ENCODE results near the gene GRIP2. TPM values are rescaled to one million over a fixed set of nuclear protein-coding genes. Genes with fewer than 3 reads are reported as not detected.

The GRIP2 gene
- total RNA-seq, 1 experiment from 2014 or later = 4.5 TPM

GRCh38 chr3:14546041-14546440 lies 5.9 kb upstream of the GRIP2 start:
- BruUV-seq (replicated peaks) = no TSS peak
- Histone ChIP-seq H3K4me1 (peaks cover 9% of the 10 kb centered on the region), H3K27me3 (replicated peaks; ENCODE audit: control insufficient read depth, insufficient read depth, low read length) (no peaks in the 10 kb centered on the region), H3K36me3 (ENCODE audit: control insufficient read depth, insufficient read depth, low read length) (no peaks in the 10 kb centered on the region), H3K4me3 (ENCODE audit: low read depth, low read length) (no peak overlapping the region), H3K9me3 (no peaks in the 10 kb centered on the region)
- intact Hi-C loops (cut with micrococcal nuclease; ENCODE audit: unreplicated experiment) = loop anchor here (5.0 kb wide), 2 partner anchors 41 to 284 kb away; no protein-coding TSS in a partner anchor
- ChIA-PET CTCF (interaction anchor here (0.6 to 1.4 kb wide), 2 partner anchors 37 to 343 kb away, joined by 3 to 4 read pairs; no protein-coding TSS in a partner anchor), POLR2A (no interaction called here)
- no peak for DNase-seq
- no peak overlapping the region for H3K4me3 Mint-ChIP-seq (ENCODE audit: unreplicated experiment)
- peaks cover 12% of the 10 kb centered on the region for H3K4me1 Mint-ChIP-seq (ENCODE audit: low read depth, unreplicated experiment)
- no peaks in the 10 kb centered on the region for H3K36me3 Mint-ChIP-seq (ENCODE audit: insufficient read depth, unreplicated experiment)
- no peaks in the 10 kb centered on the region for H3K27me3 Mint-ChIP-seq (ENCODE audit: insufficient read depth, unreplicated experiment)
- no peaks in the 10 kb centered on the region for H3K9me3 Mint-ChIP-seq (ENCODE audit: unreplicated experiment)
- TF ChIP-seq CTCF (IDR thresholded peaks at IDR 0.05; ENCODE audit: insufficient read depth in 1 of 2, low read depth in 1 of 2, low read length in 1 of 2, severe bottlenecking in 1 of 2, unreplicated experiment in 1 of 2) = no peak
- no peak overlapping the region for H3K27ac Mint-ChIP-seq (ENCODE audit: unreplicated experiment)

- Mint-ChIP-seq H3K4me3 (ENCODE audit: unreplicated experiment) (no peak overlapping the region), H3K4me1 (ENCODE audit: low read depth, unreplicated experiment) (peaks cover 12% of the 10 kb centered on the region), H3K27ac (ENCODE audit: unreplicated experiment) (no peak overlapping the region), H3K27me3 (ENCODE audit: insufficient read depth, unreplicated experiment) (no peaks in the 10 kb centered on the region), H3K9me3 (ENCODE audit: unreplicated experiment) (no peaks in the 10 kb centered on the region), H3K36me3 (ENCODE audit: insufficient read depth, unreplicated experiment) (no peaks in the 10 kb centered on the region)
- POLR2A ChIA-PET = no interaction called here
- no peak for TF ChIP-seq CTCF (IDR thresholded peaks at IDR 0.05; ENCODE audit: insufficient read depth in 1 of 2, low read depth in 1 of 2, low read length in 1 of 2, severe bottlenecking in 1 of 2, unreplicated experiment in 1 of 2)
- no peaks in the 10 kb centered on the region for H3K9me3 ChIP-seq
- H3K27me3 ChIP-seq (replicated peaks; ENCODE audit: control insufficient read depth, insufficient read depth, low read length) = no peaks in the 10 kb centered on the region
- no peaks in the 10 kb centered on the region for H3K36me3 ChIP-seq (ENCODE audit: control insufficient read depth, insufficient read depth, low read length)
- intact Hi-C loops (cut with micrococcal nuclease; ENCODE audit: unreplicated experiment) = loop anchor here (5.0 kb wide), 2 partner anchors 42 to 283 kb away; no protein-coding TSS in a partner anchor
- CTCF ChIA-PET = interaction anchor here (1.4 kb wide), 1 partner anchor 36 kb away, joined by 3 read pairs; no protein-coding TSS in a partner anchor
- BruUV-seq (replicated peaks) = no TSS peak
- DNase-seq = no peak
- H3K4me3 ChIP-seq (ENCODE audit: low read depth, low read length) = no peak overlapping the region
- peaks cover 9% of the 10 kb centered on the region for H3K4me1 ChIP-seq
These were observed 5.1 kb upstream of the GRIP2 start for GRCh38 chr3:14545251-14545635.

GRCh38 chr3:14544282-14545250 lies 4.4 kb upstream of the GRIP2 start:
- TF ChIP-seq CTCF (IDR thresholded peaks at IDR 0.05; ENCODE audit: insufficient read depth in 1 of 2, low read depth in 1 of 2, low read length in 1 of 2, severe bottlenecking in 1 of 2, unreplicated experiment in 1 of 2) = no peak
- no peak overlapping the region for H3K4me3 ChIP-seq (ENCODE audit: low read depth, low read length)
- Mint-ChIP-seq H3K4me3 (ENCODE audit: unreplicated experiment) (no peak overlapping the region), H3K9me3 (ENCODE audit: unreplicated experiment) (no peaks in the 10 kb centered on the region), H3K4me1 (ENCODE audit: low read depth, unreplicated experiment) (peaks cover 12% of the 10 kb centered on the region), H3K36me3 (ENCODE audit: insufficient read depth, unreplicated experiment) (no peaks in the 10 kb centered on the region), H3K27ac (ENCODE audit: unreplicated experiment) (no peak overlapping the region), H3K27me3 (ENCODE audit: insufficient read depth, unreplicated experiment) (no peaks in the 10 kb centered on the region)
- no peaks in the 10 kb centered on the region for H3K27me3 ChIP-seq (replicated peaks; ENCODE audit: control insufficient read depth, insufficient read depth, low read length)
- no TSS peak for BruUV-seq (replicated peaks)
- ChIA-PET POLR2A (no interaction called here), CTCF (no interaction called here)
- H3K4me1 ChIP-seq = peaks cover 9% of the 10 kb centered on the region
- no peaks in the 10 kb centered on the region for H3K9me3 ChIP-seq
- intact Hi-C loops (cut with micrococcal nuclease; ENCODE audit: unreplicated experiment) = loop anchor here (5.0 kb wide), 2 partner anchors 43 to 282 kb away; no protein-coding TSS in a partner anchor
- H3K36me3 ChIP-seq (ENCODE audit: control insufficient read depth, insufficient read depth, low read length) = no peaks in the 10 kb centered on the region
- no peak for DNase-seq
